HepG2 (cell line): Measurements from ENCODE around the gene PAN3. TPM values are rescaled to one million over a fixed set of nuclear protein-coding genes. Genes with fewer than 3 reads are reported as not detected.

Source experiments
- ATAC-seq: fragments of 200-7000 bp; cut with Tn5 transposase; 3 replicates; pipeline ENCODE4 v1.9.1; 2020; ENCODE audit warnings: mild to moderate bottlenecking, moderate library complexity
- BruUV-seq: library from RNA; stranded (reverse); fragments of 400-500 nt; replicated peaks from 2 replicates; lab custom pipeline; 2021; lab: Mats Ljungman, UMichigan
- CTCF ChIA-PET: fragments of 300-600 bp; formaldehyde crosslinking; extraction: SDS; loops from one replicate; lab custom pipeline; 2021; ENCODE audit warnings: low total read pairs, inconsistent platforms, low intra/inter-chr PET ratio; lab: Yijun Ruan, JAX
- POLR2A ChIA-PET: fragments of 350-600 bp; sonication (Branson Sonifier 250); formaldehyde crosslinking; loops from one replicate; lab custom pipeline; 2020; ENCODE audit warnings: antibody characterized with exemption, inconsistent platforms; lab: Yijun Ruan, JAX
- DNase-seq: peaks from one replicate; pipeline ENCODE4 v3.0.0-alpha.2; 2015; ENCODE audit warnings: low spot score
- FAIRE-seq: peaks from 3 replicates; lab custom pipeline; 2011; peaks lifted over from hg19 to GRCh38; lab: Jason Lieb, UNC
- H2AFZ ChIP-seq: one replicate; pipeline ENCODE4 v1.6.1; 2011; ENCODE audit warnings: low read length, inconsistent platforms
- H3K27ac ChIP-seq: fragments of 300-600 bp; 3 replicates; pipeline ENCODE4 v1.8.0; 2011; ENCODE audit warnings: mixed run types, mild to moderate bottlenecking, mixed read lengths, low read length, inconsistent platforms; ENCODE audit not compliant: insufficient read depth; ENCODE audit errors: extremely low read length
- H3K27me3 ChIP-seq, 2 experiments: fragments of 200-600 bp in 1 of 2; 2 replicates in 1 of 2; 3 replicates in 1 of 2; pipeline versions ENCODE4 v1.6.0 to v1.8.0; 2011; ENCODE audit warnings: low read length in 2 of 2, mild to moderate bottlenecking in 2 of 2, moderate library complexity in 2 of 2, inconsistent platforms in 1 of 2; ENCODE audit not compliant: insufficient read depth in 2 of 2, control insufficient read depth in 1 of 2
- H3K36me3 ChIP-seq, 2 experiments: fragments of 200-600 bp in 1 of 2; replicated peaks in 1 of 2; 2 replicates in 1 of 2; 3 replicates in 1 of 2; pipeline versions ENCODE4 v1.5.1 to v1.8.0; 2011; ENCODE audit warnings: low read length in 2 of 2, inconsistent platforms in 1 of 2; ENCODE audit not compliant: insufficient read depth in 2 of 2, control insufficient read depth in 1 of 2
- H3K4me1 ChIP-seq: 2 replicates; pipeline ENCODE4 v1.5.1; 2012; ENCODE audit warnings: low read length, inconsistent platforms; ENCODE audit not compliant: insufficient read depth
- H3K4me2 ChIP-seq: 2 replicates; pipeline ENCODE4 v1.6.0; 2011; ENCODE audit warnings: low read depth, low read length, inconsistent platforms
- H3K4me3 ChIP-seq, 3 experiments: fragments of 200-600 bp in 1 of 3; sonication (generic), shearing (Covaris generic) in 1 of 3; replicated peaks in 1 of 3; 2 replicates each; pipeline ENCODE4 v1.5.1; 2011 to 2016; ENCODE audit warnings: low read length in 3 of 3, inconsistent platforms in 2 of 3, low read depth in 2 of 3, mild to moderate bottlenecking in 2 of 3, control low read depth in 1 of 3, mixed read lengths in 1 of 3; ENCODE audit not compliant: insufficient read depth in 1 of 3
- H3K79me2 ChIP-seq: one replicate; pipeline ENCODE4 v1.6.1; 2011; ENCODE audit warnings: low read length, inconsistent platforms; ENCODE audit not compliant: insufficient read depth
- H3K9ac ChIP-seq: 2 replicates; pipeline ENCODE4 v1.6.0; 2011; ENCODE audit warnings: mild to moderate bottlenecking, low read depth, low read length, inconsistent platforms; ENCODE audit not compliant: insufficient read depth
- H3K9me3 ChIP-seq: 2 replicates; pipeline ENCODE4 v1.5.1; 2012; ENCODE audit warnings: mild to moderate bottlenecking, low read length
- H4K20me1 ChIP-seq: 2 replicates; pipeline ENCODE4 v1.6.0; 2011; ENCODE audit warnings: inconsistent platforms, mild to moderate bottlenecking, low read length, moderate library complexity; ENCODE audit not compliant: insufficient read depth
- CHD2 ChIP-seq: IDR thresholded peaks from 2 replicates; pipeline ENCODE4 v1.6.1; 2011; ENCODE audit warnings: low read depth, low read length, improper control_type of control experiment
- RORA ChIP-seq: sonication (generic); formaldehyde crosslinking; IDR thresholded peaks from 2 replicates; pipeline ENCODE4 v1.5.0; 2020; ENCODE audit warnings: mild to moderate bottlenecking, missing genetic modification reagents, moderate library complexity
- SALL1 ChIP-seq: sonication (generic); formaldehyde crosslinking; IDR thresholded peaks from 2 replicates; pipeline ENCODE4 v1.8.0; 2022; ENCODE audit warnings: mild to moderate bottlenecking, missing genetic modification reagents
- SALL2 ChIP-seq: sonication (generic); formaldehyde crosslinking; IDR thresholded peaks from 2 replicates; pipeline ENCODE4 v1.8.1; 2023; ENCODE audit warnings: mild to moderate bottlenecking, missing genetic modification reagents, inconsistent platforms
- TCF7L2 ChIP-seq: IDR thresholded peaks from 2 replicates; pipeline ENCODE4 v1.6.1; 2011; ENCODE audit warnings: mild to moderate bottlenecking, low read depth, low read length, moderate library complexity
- ZBTB8A ChIP-seq: sonication (generic); formaldehyde crosslinking; IDR thresholded peaks from 2 replicates; pipeline ENCODE4 v1.4.0; 2020; ENCODE audit warnings: mild to moderate bottlenecking, low read depth, missing genetic modification reagents, borderline replicate concordance
- ZFP90 ChIP-seq: sonication (generic); formaldehyde crosslinking; IDR thresholded peaks from 2 replicates; pipeline ENCODE4 v1.8.0; 2022; ENCODE audit warnings: missing genetic modification reagents, mild to moderate bottlenecking, inconsistent platforms, borderline replicate concordance
- ZNF44 ChIP-seq: sonication (generic); formaldehyde crosslinking; IDR thresholded peaks from 2 replicates; pipeline ENCODE4 v1.5.1; 2020; ENCODE audit warnings: mild to moderate bottlenecking, missing genetic modification reagents
- ZNF580 ChIP-seq: IDR thresholded peaks from 2 replicates; pipeline ENCODE4 v1.6.1; 2016; ENCODE audit warnings: low read depth, borderline replicate concordance
- ZSCAN29 ChIP-seq: sonication (generic); formaldehyde crosslinking; conservative IDR thresholded peaks from 2 replicates; pipeline ENCODE4 v1.4.0; 2020; ENCODE audit warnings: mild to moderate bottlenecking, missing genetic modification reagents
- WGBS: methylation state at CpG from one replicate; pipeline ENCODE4 v1.1.6; 2017; ENCODE audit warnings: low lambda C conversion rate; 5-methylcytosine and 5-hydroxymethylcytosine counted together
- in situ Hi-C: cut with HindIII; loops from 2 replicates; pipeline ENCODE4 v1.10.0; 2017; ENCODE audit warnings: low pct_unique_long_range_greater_than_20kb; ENCODE audit not compliant: extremely low pct_ligation_motif_present
- intact Hi-C: fragments of 100-400 bp; cut with micrococcal nuclease; formaldehyde crosslinking; loops from one replicate; pipeline ENCODE4 v1.10.0; 2022; ENCODE audit not compliant: unreplicated experiment
- polyA plus RNA-seq, 8 experiments: library from polyadenylated mRNA; depleted of rRNA in 3 of 8; stranded (reverse) in 7 of 8; unstranded in 1 of 8; fragments of >200 nt; fragmentation: Illumina TruSeq in 4 of 8; extraction: Trizol in 4 of 8; gene quantifications; 2 replicates each; pipeline versions ENCODE4 v1.2.1 to v1.2.3, GENCODE V29; 2011 to 2016; ENCODE audit warnings: low read depth in 4 of 8, missing spikeins in 1 of 8, mixed read lengths in 1 of 8; ENCODE audit not compliant: insufficient read depth in 1 of 8
- total RNA-seq, 5 experiments: library from RNA; depleted of rRNA; stranded (reverse); fragments of >200 nt; fragmentation: Illumina TruSeq; extraction: Trizol; gene quantifications; 2 replicates each; pipeline ENCODE4 v1.2.3, GENCODE V29; 2016; ENCODE audit warnings: low read depth in 1 of 5

Gene PAN3
- total and polyA plus RNA-seq, 2 of the 13 experiments (the other 11 are each of a cell fraction or from before 2014, with no cell fraction given), result 9.7 to 10.6 TPM

DNA sequence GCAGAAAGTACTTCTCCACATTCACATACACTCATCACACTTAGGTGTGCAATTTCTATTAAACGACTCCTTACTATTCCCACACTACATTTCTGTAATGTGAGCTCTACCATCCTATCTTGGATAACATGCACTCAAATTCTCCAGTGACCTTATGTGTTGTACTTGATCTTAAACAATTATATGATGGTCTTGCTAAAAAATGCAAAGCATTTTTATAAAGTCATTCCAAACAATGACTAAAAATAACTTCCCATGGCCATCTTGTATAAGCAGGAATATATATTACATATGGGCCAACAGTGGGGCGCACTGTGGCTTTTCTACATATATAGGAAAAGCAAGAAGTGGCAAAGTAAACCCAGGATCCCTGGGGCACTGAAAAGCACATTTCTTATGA is 201.1 kb downstream of the PAN3 start:
- CTCF ChIA-PET, result no interaction called here
- H4K20me1 ChIP-seq, result no peaks in the 10 kb centered on the region
- H3K27ac ChIP-seq, result no peak overlapping the region
- H3K36me3 ChIP-seq, result no peaks in the 10 kb centered on the region
- no peak overlapping the region for H3K9ac ChIP-seq
- in situ Hi-C loops, result no loop called here
- ATAC-seq (no peak), DNase-seq (no peak), FAIRE-seq (no peak)
- BruUV-seq, result no TSS peak
- H3K4me3 ChIP-seq, result no peak overlapping the region
- no peak overlapping the region for H2AFZ ChIP-seq
- H3K9me3 ChIP-seq, result no peaks in the 10 kb centered on the region
- H3K79me2 ChIP-seq, result no peaks in the 10 kb centered on the region
- WGBS, result 25% methylated on average over 2 of the region's 2 CpGs
- POLR2A ChIA-PET, result no interaction called here
- intact Hi-C loops, result no loop called here
- H3K4me2 ChIP-seq, result no peak overlapping the region
- no peak for TF ChIP-seq ZSCAN29
- no peak for TF ChIP-seq CHD2
- TF ChIP-seq SALL2 (CRISPR knock-in tag), result no peak
- no peak for TF ChIP-seq ZFP90 (CRISPR knock-in tag)
- no peak for TF ChIP-seq RORA (CRISPR knock-in tag)
- TF ChIP-seq SALL1 (CRISPR knock-in tag), result no peak
- no peak for TF ChIP-seq ZNF44 (CRISPR knock-in tag)
- TF ChIP-seq ZNF580 (CRISPR knock-in tag), result no peak
- TF ChIP-seq TCF7L2, result no peak
- TF ChIP-seq ZBTB8A (CRISPR knock-in tag), result no peak
- no peaks in the 10 kb centered on the region for H3K4me1 ChIP-seq
- peaks cover 0 to 1% of the 10 kb centered on the region in 2 experiments; a peak in 1 of 5 replicates for H3K27me3 ChIP-seq
